H1 (cell line): ENCODE data around the gene CAVIN2. TPM values are rescaled to one million over a fixed set of nuclear protein-coding genes. Genes with fewer than 3 reads are reported as not detected.

Experiments used
- ATF3 ChIP-seq: IDR thresholded peaks from 2 replicates; pipeline ENCODE4 v1.6.1; 2011; ENCODE audit warnings: low read depth, mild to moderate bottlenecking, low read length; ENCODE audit not compliant: insufficient read depth
- BACH1 ChIP-seq: IDR thresholded peaks from 2 replicates; pipeline ENCODE4 v1.6.1; 2012; ENCODE audit warnings: low read length, improper control_type of control experiment
- NRF1 ChIP-seq: IDR thresholded peaks from 2 replicates; pipeline ENCODE4 v1.6.1; 2011; ENCODE audit warnings: mild to moderate bottlenecking, low read depth, low read length, improper control_type of control experiment
- POU5F1 ChIP-seq: IDR thresholded peaks from 2 replicates; pipeline ENCODE4 v1.6.1; 2011; ENCODE audit warnings: low read depth, mild to moderate bottlenecking, low read length, moderate library complexity
- RBBP5 ChIP-seq: IDR thresholded peaks from 2 replicates; pipeline ENCODE4 v1.7.1; 2012; ENCODE audit warnings: low read depth, mild to moderate bottlenecking, inconsistent platforms, low read length, moderate library complexity, borderline replicate concordance
- RNF2 ChIP-seq: fragments of 200-900, 300-1000 bp; sonication (generic); IDR thresholded peaks from 2 replicates; pipeline ENCODE4 v1.7.1; 2016; ENCODE audit warnings: borderline replicate concordance, low read depth, mild to moderate bottlenecking, antibody characterized with exemption, low read length; ENCODE audit not compliant: poor library complexity, severe bottlenecking; ENCODE audit errors: missing control alignments
- TEAD4 ChIP-seq: IDR thresholded peaks from 2 replicates; pipeline ENCODE4 v1.6.1; 2012; ENCODE audit warnings: low read depth, low read length, inconsistent platforms, mixed read lengths
- USF2 ChIP-seq: IDR thresholded peaks from 2 replicates; pipeline ENCODE4 v1.6.1; 2011; ENCODE audit warnings: low read length, improper control_type of control experiment
- polyA plus RNA-seq, 7 experiments: library from polyadenylated mRNA; depleted of rRNA in 3 of 7; stranded (reverse) in 5 of 7; unstranded in 2 of 7; fragments of >200 nt in 5 of 7; fragments of 200-250 nt in 2 of 7; gene quantifications; 1 replicate in 5 of 7; 2 replicates in 1 of 7; 4 replicates in 1 of 7; pipeline versions ENCODE4 v1.2.1 to v1.2.3, GENCODE V29; 2011 to 2013; ENCODE audit warnings: missing spikeins in 2 of 7, mixed read lengths in 2 of 7
- total RNA-seq: library from RNA; stranded (reverse); fragmentation: NEBNext Ultra II Directional; extraction: Animal tissue kit (Norgen Biotek cat#: 25700); gene quantifications from 2 replicates; pipeline ENCODE4 v1.2.1, GENCODE V29; 2021

The CAVIN2 gene
- total and polyA plus RNA-seq, 2 of the 8 experiments (the other 6 are each of a cell fraction or from before 2014, with no cell fraction given), result 0.03 TPM; not detected in 1

GRCh38 chr2:191811807-191812602, 34.9 kb downstream of the CAVIN2 start (continued):
- no peak for TF ChIP-seq RNF2
- no peak for TF ChIP-seq USF2
- no peak for TF ChIP-seq POU5F1
- TF ChIP-seq NRF1, result no peak
- TF ChIP-seq TEAD4, result no peak
- no peak for TF ChIP-seq RBBP5
- no peak for TF ChIP-seq ATF3
- no peak for TF ChIP-seq BACH1
